HCT116 (cell line): ENCODE results near the gene NTN4. TPM values are rescaled to one million over a fixed set of nuclear protein-coding genes. Genes with fewer than 3 reads are reported as not detected.

Experiments
- ATAC-seq: fragments of 200-7000 bp; cut with Tn5 transposase; 2 replicates; pipeline ENCODE4 v1.9.1; 2020; ENCODE audit warnings: mild to moderate bottlenecking, moderate library complexity
- BruUV-seq: library from RNA; stranded (reverse); fragments of 400-500 nt; replicated peaks from 2 replicates; lab custom pipeline; 2021; lab: Mats Ljungman, UMichigan
- CTCF ChIA-PET: fragments of 300-600 bp; sonication (Branson Sonifier 250); formaldehyde crosslinking; loops from one replicate; lab custom pipeline; 2021; ENCODE audit warnings: antibody characterized with exemption; lab: Charles Lee
- POLR2A ChIA-PET: fragments of 300-600, 350-600 bp; sonication (Branson Sonifier 250); formaldehyde crosslinking; loops from one replicate; lab custom pipeline; 2021; ENCODE audit warnings: antibody characterized with exemption; lab: Charles Lee
- RAD21 ChIA-PET, 2 experiments: fragments of 300-600 bp; sonication (Branson Sonifier 250); formaldehyde crosslinking; loops; one replicate each; lab custom pipeline; 2023; ENCODE audit warnings: low total read pairs in 2 of 2; ENCODE audit not compliant: uncharacterized antibody in 2 of 2, unreplicated experiment in 2 of 2, low non-redundant PET in 1 of 2; lab: Charles Lee
- DNase-seq: peaks from one replicate; pipeline ENCODE4 v3.0.0-alpha.2; 2010; ENCODE audit warnings: low read depth, low spot score
- H2AFZ ChIP-seq: fragments of 200-600 bp; shearing (Covaris generic), sonication (generic); 2 replicates; pipeline ENCODE4 v1.6.1; 2017; ENCODE audit warnings: low read depth, mixed run types, mixed read lengths, antibody characterized with exemption, low read length; ENCODE audit not compliant: poor library complexity, severe bottlenecking
- H3K27ac ChIP-seq: 2 replicates; pipeline ENCODE4 v1.5.1; 2012; ENCODE audit warnings: low read depth, low read length
- H3K27me3 ChIP-seq: fragments of 200-600 bp; sonication (generic); 2 replicates; pipeline ENCODE4 v1.6.1; 2016; ENCODE audit warnings: mixed run types, low read length, mixed read lengths; ENCODE audit not compliant: insufficient read depth
- H3K36me3 ChIP-seq, 2 experiments: fragments of 200-500 bp in 1 of 2; fragments of 200-600 bp in 1 of 2; sonication (Bioruptor generic) in 1 of 2; sonication (generic) in 1 of 2; 2 replicates each; pipeline versions ENCODE4 v1.5.1 to v1.6.1; 2014 to 2016; ENCODE audit warnings: low read length in 2 of 2, inconsistent platforms in 1 of 2, mixed read lengths in 1 of 2, mixed run types in 1 of 2; ENCODE audit not compliant: insufficient read depth in 2 of 2, control insufficient read depth in 1 of 2
- H3K4me1 ChIP-seq, 2 experiments: fragments of 200-600 bp in 1 of 2; sonication (generic) in 1 of 2; 2 replicates each; pipeline versions ENCODE4 v1.5.1 to v1.6.1; 2012 to 2017; ENCODE audit warnings: low read length in 2 of 2, inconsistent platforms in 1 of 2, mild to moderate bottlenecking in 1 of 2, mixed read lengths in 1 of 2, mixed run types in 1 of 2, moderate library complexity in 1 of 2; ENCODE audit not compliant: insufficient read depth in 2 of 2, control insufficient read depth in 1 of 2
- H3K4me2 ChIP-seq: fragments of 200-600 bp; sonication (generic); 2 replicates; pipeline ENCODE4 v1.6.1; 2017; ENCODE audit warnings: mixed run types, low read length, mixed read lengths
- H3K4me3 ChIP-seq, 2 experiments: fragments of 200-600 bp in 1 of 2; sonication (generic) in 1 of 2; replicated peaks in 1 of 2; 2 replicates each; pipeline ENCODE4 v1.5.1; 2011 to 2016; ENCODE audit warnings: low read length in 2 of 2, control low read depth in 1 of 2, low read depth in 1 of 2, mild to moderate bottlenecking in 1 of 2, mixed read lengths in 1 of 2, mixed run types in 1 of 2
- H3K79me2 ChIP-seq: fragments of 200-600 bp; sonication (generic); 2 replicates; pipeline ENCODE4 v1.6.1; 2017; ENCODE audit warnings: mild to moderate bottlenecking, mixed run types, low read length, moderate library complexity, mixed read lengths; ENCODE audit not compliant: insufficient read depth
- H3K9ac ChIP-seq: fragments of 200-600 bp; sonication (generic); 2 replicates; pipeline ENCODE4 v1.6.1; 2016; ENCODE audit warnings: low read length, mixed read lengths
- H3K9me2 ChIP-seq: fragments of 200-600 bp; sonication (generic), shearing (Covaris generic); 2 replicates; pipeline ENCODE4 v1.6.1; 2017; ENCODE audit warnings: mixed run types, mild to moderate bottlenecking, moderate library complexity; ENCODE audit not compliant: insufficient read depth
- H3K9me3 ChIP-seq, 2 experiments: fragments of 200-500 bp in 1 of 2; fragments of 200-600 bp in 1 of 2; sonication (Bioruptor generic) in 1 of 2; sonication (generic) in 1 of 2; 2 replicates each; pipeline ENCODE4 v1.6.1; 2014 to 2017; ENCODE audit warnings: low read length in 2 of 2, mixed read lengths in 2 of 2, inconsistent platforms in 1 of 2, low read depth in 1 of 2, mild to moderate bottlenecking in 1 of 2, mixed run types in 1 of 2, moderate library complexity in 1 of 2; ENCODE audit not compliant: control insufficient read depth in 1 of 2, insufficient read depth in 1 of 2
- H4K20me1 ChIP-seq: fragments of 200-600 bp; sonication (generic), shearing (Covaris generic); 2 replicates; pipeline ENCODE4 v1.6.1; 2017; ENCODE audit warnings: mixed run types, mild to moderate bottlenecking, moderate library complexity; ENCODE audit not compliant: insufficient read depth
- CBX3 ChIP-seq: IDR thresholded peaks from 2 replicates; pipeline ENCODE4 v1.6.1; 2012; ENCODE audit warnings: low read depth
- CEBPB ChIP-seq: IDR thresholded peaks from 2 replicates; pipeline ENCODE4 v1.6.1; 2012; ENCODE audit warnings: low read depth
- EGR1 ChIP-seq: IDR thresholded peaks from 2 replicates; pipeline ENCODE4 v1.6.1; 2012; ENCODE audit warnings: low read depth
- ELF1 ChIP-seq: IDR thresholded peaks from 2 replicates; pipeline ENCODE4 v1.6.1; 2012; ENCODE audit warnings: low read depth, borderline replicate concordance
- FOSL1 ChIP-seq: IDR thresholded peaks from 2 replicates; pipeline ENCODE4 v1.6.1; 2012; ENCODE audit warnings: low read depth
- POLR2A ChIP-seq: IDR thresholded peaks from 2 replicates; pipeline ENCODE4 v1.7.0; 2011; ENCODE audit warnings: borderline replicate concordance; ENCODE audit not compliant: insufficient read depth, insufficient read length; ENCODE audit errors: extremely low read depth
- TCF7L2 ChIP-seq: IDR thresholded peaks from 2 replicates; pipeline ENCODE4 v1.7.0; 2011; ENCODE audit warnings: borderline replicate concordance, inconsistent platforms; ENCODE audit not compliant: insufficient read depth, insufficient read length; ENCODE audit errors: extremely low read depth
- YY1 ChIP-seq: IDR thresholded peaks from 2 replicates; pipeline ENCODE4 v1.6.1; 2011; ENCODE audit warnings: low read length, low read depth, moderate library complexity, mild to moderate bottlenecking; ENCODE audit not compliant: insufficient replicate concordance; ENCODE audit errors: extremely low read depth
- intact Hi-C: fragments of 100-400 bp; cut with micrococcal nuclease; formaldehyde crosslinking; loops from 2 replicates; pipeline ENCODE4 v1.10.0; 2022
- total RNA-seq: library from RNA; stranded (reverse); gene quantifications from one replicate; pipeline ENCODE4 v1.2.1, GENCODE V29; 2021; ENCODE audit not compliant: unreplicated experiment
- TF ChIP-seq, protein P1 (sequence below): IDR thresholded peaks from 2 replicates; pipeline ENCODE4 v1.6.1; 2012; ENCODE audit warnings: low read depth
- TF ChIP-seq, protein P2 (sequence below), 3 experiments: fragments of 200-600 bp in 1 of 3; sonication (generic) in 1 of 3; IDR thresholded peaks in 2 of 3; conservative IDR thresholded peaks in 1 of 3; 2 replicates each; pipeline ENCODE4 v1.5.1; 2012 to 2017; ENCODE audit warnings: low read depth in 2 of 3, low read length in 2 of 3, antibody characterized with exemption in 1 of 3, borderline replicate concordance in 1 of 3, control low read depth in 1 of 3, mild to moderate bottlenecking in 1 of 3, mixed read lengths in 1 of 3, mixed run types in 1 of 3, moderate library complexity in 1 of 3; ENCODE audit not compliant: insufficient read depth in 1 of 3

Gene NTN4
- total RNA-seq, 1 experiment from 2014 or later = 4.3 TPM

DNA sequence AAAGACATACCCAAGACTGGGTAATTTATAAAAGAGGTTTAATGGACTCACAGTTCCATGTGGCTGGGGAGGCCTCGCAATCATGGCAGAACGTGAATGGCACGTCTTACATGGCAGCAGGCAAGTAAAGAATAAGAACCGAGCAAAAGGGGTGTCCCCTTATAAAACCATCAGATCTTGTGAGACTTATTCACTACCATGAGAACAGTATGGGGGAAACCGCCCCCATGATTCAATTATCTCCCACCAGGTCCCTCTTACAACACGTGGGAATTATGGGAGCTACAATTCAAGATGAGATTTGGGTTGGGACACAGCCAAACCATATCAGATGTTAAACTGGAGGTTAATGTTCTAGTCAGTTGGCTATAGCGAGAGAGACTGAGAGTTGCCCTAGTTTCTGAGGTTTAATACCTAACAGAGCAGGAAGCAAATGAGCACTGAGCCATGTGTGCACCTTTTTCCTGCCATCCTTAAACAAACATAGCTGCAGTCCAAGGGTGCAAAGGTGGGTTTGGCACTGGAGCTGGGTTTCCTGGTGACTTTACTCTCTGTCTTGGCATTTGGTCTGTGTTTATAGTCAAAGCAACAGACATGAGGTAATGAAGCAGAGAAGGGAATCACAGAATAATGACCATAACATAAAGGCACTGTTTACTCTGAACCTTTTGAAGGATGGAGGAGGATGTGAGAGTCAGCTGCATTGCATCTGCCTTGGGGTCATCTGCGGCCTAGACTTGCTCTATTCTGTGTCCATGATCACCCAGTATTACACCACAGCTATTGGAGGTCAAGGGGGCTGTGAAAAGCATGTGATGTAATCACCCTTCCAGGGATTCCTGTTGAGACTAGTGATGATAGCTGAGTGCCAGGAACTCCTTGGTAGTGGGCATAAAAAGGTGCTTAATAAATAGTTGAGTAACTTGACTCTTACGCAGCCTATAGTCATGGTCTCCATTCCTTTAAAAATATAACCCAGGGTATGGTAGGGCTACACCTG is 155.6 kb downstream of the NTN4 start:
- POLR2A ChIA-PET = no interaction called here
- no peak overlapping the region for H3K27ac ChIP-seq
- no TSS peak for BruUV-seq

More for the DNA sequence above, 155.6 kb downstream of the NTN4 start:
- no peaks in the 10 kb centered on the region for H3K36me3 ChIP-seq
- H3K4me3 ChIP-seq = no peak overlapping the region
- no peaks in the 10 kb centered on the region for H3K9me2 ChIP-seq
- no peak for ATAC-seq
- no peaks in the 10 kb centered on the region for H3K79me2 ChIP-seq
- RAD21 ChIA-PET = no interaction called here
- no peaks in the 10 kb centered on the region for H3K9me3 ChIP-seq
- no peak overlapping the region for H3K9ac ChIP-seq
- intact Hi-C loops = no loop called here
- CTCF ChIA-PET = no interaction called here
- no peaks in the 10 kb centered on the region for H4K20me1 ChIP-seq
- TF ChIP-seq, protein P1, sequence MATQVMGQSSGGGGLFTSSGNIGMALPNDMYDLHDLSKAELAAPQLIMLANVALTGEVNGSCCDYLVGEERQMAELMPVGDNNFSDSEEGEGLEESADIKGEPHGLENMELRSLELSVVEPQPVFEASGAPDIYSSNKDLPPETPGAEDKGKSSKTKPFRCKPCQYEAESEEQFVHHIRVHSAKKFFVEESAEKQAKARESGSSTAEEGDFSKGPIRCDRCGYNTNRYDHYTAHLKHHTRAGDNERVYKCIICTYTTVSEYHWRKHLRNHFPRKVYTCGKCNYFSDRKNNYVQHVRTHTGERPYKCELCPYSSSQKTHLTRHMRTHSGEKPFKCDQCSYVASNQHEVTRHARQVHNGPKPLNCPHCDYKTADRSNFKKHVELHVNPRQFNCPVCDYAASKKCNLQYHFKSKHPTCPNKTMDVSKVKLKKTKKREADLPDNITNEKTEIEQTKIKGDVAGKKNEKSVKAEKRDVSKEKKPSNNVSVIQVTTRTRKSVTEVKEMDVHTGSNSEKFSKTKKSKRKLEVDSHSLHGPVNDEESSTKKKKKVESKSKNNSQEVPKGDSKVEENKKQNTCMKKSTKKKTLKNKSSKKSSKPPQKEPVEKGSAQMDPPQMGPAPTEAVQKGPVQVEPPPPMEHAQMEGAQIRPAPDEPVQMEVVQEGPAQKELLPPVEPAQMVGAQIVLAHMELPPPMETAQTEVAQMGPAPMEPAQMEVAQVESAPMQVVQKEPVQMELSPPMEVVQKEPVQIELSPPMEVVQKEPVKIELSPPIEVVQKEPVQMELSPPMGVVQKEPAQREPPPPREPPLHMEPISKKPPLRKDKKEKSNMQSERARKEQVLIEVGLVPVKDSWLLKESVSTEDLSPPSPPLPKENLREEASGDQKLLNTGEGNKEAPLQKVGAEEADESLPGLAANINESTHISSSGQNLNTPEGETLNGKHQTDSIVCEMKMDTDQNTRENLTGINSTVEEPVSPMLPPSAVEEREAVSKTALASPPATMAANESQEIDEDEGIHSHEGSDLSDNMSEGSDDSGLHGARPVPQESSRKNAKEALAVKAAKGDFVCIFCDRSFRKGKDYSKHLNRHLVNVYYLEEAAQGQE = no peak
- TF ChIP-seq CBX3 (no peak), TCF7L2 (no peak), POLR2A (no peak), CEBPB (no peak), YY1 (no peak), ELF1 (no peak), FOSL1 (no peak), EGR1 (no peak)
- TF ChIP-seq, protein P2, sequence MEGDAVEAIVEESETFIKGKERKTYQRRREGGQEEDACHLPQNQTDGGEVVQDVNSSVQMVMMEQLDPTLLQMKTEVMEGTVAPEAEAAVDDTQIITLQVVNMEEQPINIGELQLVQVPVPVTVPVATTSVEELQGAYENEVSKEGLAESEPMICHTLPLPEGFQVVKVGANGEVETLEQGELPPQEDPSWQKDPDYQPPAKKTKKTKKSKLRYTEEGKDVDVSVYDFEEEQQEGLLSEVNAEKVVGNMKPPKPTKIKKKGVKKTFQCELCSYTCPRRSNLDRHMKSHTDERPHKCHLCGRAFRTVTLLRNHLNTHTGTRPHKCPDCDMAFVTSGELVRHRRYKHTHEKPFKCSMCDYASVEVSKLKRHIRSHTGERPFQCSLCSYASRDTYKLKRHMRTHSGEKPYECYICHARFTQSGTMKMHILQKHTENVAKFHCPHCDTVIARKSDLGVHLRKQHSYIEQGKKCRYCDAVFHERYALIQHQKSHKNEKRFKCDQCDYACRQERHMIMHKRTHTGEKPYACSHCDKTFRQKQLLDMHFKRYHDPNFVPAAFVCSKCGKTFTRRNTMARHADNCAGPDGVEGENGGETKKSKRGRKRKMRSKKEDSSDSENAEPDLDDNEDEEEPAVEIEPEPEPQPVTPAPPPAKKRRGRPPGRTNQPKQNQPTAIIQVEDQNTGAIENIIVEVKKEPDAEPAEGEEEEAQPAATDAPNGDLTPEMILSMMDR (IDR thresholded peaks at IDR 0.05 in 2 of 3, conservative IDR thresholded peaks at IDR 0.05 in 1 of 3; ENCODE audit: borderline replicate concordance in 1 of 3, insufficient read depth in 1 of 3, low read depth in 2 of 3, low read length in 2 of 3) = no peak
- TF ChIP-seq, all 23 proteins: peak for 0
- H3K4me2 ChIP-seq = no peak overlapping the region
- H3K4me1 ChIP-seq = peaks cover 8 to 20% of the 10 kb centered on the region in 2 experiments
- H3K27me3 ChIP-seq = no peaks in the 10 kb centered on the region
- DNase-seq = no peak
- no peak overlapping the region for H2AFZ ChIP-seq
